HG03196 (cell line): ENCODE data around the gene RNF214.
"Not testable (repeated sequence)": the region's sequence is repeated elsewhere in the genome, so short reads cannot be mapped to it uniquely, and the experiment has no call there.

ENCODE experiments used
- ATAC-seq: cut with Tn5 transposase; IDR thresholded peaks from one replicate; pipeline ENCODE4 v1.9.1; 2021; ENCODE audit not compliant: unreplicated experiment

Gene RNF214

DNA sequence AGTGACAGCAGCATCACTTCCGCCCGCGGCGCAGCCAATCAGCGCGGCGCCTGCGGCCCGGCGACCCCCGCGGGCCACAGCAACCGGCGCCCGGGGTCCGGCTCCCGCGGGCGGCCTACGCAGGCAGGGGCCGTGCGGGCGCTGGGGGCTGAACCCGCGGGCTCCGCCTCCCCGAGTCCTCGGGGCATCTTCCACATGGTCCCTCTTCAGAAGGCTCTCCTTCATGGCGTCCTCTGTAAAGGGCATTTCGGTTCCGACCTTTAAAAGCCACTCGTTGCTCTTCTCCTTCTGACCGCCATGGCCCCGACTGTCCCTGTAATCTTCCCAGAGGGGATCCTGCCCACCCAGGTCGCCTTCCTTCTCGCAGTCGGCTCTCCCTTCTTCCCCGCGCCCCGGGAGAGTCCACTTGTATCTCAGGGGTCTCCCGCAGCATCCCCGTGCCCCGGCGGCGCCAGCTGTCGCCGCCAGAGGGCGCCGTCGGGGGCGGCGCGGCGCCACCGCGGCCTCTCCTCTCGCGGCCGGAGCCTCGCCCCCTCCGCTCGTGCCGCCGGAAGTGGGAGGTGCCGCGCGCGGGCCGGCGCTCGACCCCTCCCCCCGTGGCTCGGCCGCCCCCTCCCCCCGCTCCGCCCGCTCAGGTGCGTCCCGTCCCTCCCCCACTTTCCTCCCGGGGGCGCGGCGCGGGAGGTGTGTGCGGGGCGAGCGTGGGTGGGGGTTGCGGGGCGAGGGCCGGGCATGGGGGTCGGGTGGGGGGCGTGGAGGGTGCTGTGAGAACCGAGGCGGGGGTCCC lies at the start of gene RNF214:
RNF214 (plus strand) TSS at position 580 of the 787 bp plus-strand sequence. CDS start 1,602 bp downstream, outside the sequence.
- ATAC-seq = peak; percentile 57

DNA sequence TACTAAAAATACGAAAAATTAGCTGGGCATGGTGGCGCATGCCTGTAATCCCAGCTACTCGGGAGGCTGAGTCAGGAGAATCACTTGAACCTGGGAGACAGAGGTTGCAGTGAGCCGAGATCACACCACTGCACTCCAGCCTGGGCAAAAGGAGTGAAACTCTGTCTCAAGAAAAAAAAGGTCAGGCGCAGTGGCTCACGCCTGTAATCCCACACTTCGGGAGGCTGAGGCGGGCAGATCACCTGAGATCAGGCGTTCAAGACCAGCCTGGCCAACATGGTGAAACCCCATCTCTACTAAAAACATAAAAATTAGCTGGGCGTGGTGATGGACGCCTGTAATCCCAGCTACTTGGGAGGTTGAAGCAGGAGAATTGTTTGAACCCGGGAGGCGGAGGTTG lies 49.3 kb upstream of the RNF214 start:
- ATAC-seq = not testable (repeated sequence)

DNA sequence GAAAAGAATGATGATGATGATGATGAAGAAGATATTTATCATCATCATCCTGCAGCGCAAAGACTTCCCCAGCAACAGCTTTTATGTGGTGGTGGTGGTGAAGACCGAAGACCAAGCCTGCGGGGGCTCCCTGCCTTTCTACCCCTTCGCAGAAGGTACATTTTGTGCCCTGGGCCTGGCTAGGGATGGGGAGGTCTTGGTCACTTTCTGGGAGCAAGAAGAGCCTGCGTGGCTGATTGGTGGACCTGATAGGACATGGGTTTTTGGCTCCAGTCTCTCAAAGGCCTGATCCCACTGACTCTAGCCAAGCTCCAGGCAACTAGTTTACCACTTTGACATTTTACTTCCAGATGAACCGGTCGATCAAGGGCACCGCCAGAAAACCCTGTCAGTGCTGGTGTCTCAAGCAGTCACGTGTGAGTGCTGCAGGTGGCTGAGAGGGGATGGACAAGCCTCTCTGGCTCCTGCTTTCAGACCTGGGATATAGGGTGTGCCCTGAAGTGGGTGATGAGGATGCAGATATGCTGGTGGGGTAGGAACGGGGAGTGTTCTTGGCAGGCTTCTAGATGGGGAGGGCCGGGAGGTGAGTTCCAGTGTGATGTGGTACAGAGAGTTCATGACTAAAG lies 48.6 kb upstream of the RNF214 start:
- no peak for ATAC-seq

DNA sequence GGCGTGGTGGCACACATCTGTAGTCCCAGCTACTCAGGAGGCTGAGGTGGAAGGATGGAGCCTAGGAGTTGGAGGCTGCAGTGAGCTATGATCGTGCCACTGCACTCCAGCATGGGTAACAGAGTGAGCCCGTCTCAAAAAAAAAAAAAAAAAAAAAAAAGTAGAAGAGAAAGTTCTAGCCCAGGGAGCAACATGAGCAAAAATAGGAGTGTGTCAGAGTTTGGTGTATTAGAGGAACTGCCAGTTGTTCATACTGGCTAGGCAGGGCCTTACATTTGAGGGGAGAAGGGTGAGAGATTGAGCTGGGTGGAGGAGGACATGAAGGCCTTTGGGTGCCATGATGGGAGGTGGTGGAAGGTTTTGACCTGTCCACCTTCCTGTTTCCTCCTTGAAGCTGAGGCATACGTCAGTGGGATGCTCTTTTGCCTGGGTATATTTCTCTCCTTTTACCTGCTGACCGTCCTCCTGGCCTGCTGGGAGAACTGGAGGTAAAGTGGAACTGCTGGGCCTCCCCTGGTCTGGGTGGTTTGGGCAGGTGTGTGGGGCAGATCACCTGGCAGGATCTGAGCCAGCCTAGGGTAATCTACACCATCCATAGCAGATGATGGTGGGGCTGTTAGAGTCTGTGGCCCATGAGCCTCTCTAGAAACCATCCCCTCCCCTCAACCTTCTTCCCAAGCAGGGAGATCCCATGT lies 46.6 kb upstream of the RNF214 start:
- ATAC-seq = no peak

DNA sequence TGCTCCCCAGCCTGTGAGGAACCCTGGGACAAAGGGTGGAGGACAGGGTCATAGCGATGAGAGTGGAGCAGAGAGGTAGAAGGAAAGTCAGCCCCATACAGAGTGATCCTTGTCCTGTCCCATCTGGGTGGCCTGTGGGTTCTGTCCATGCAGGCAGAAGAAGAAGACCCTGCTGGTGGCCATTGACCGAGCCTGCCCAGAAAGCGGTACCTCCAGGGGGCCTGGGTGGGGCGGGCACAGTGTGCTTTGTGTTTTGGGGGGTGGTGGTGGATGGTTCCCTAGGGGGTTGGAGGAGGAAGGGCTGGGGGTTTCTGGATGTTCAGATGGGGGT lies 46.1 kb upstream of the RNF214 start:
- no peak for ATAC-seq

DNA sequence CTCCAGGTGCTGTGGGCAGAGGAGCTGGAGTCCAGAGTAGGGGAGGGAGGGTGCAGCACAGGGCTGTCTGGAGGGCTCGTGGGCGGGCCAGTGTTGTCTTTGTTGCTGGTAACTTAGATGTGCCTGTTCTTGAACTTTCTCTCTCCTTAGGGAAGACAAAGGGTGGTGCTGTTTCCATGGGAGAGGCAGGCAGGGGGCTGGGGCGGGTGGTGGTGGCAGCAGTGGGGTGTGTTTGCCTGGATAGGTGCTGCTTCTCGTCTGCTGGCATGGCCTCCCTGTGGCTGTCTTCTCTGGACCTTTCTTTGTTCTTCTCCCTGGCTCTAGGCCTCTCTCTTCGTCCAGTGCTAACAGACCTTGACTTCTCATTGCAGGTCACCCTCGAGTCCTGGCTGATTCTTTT lies 45.5 kb upstream of the RNF214 start:
- no peak for ATAC-seq

DNA sequence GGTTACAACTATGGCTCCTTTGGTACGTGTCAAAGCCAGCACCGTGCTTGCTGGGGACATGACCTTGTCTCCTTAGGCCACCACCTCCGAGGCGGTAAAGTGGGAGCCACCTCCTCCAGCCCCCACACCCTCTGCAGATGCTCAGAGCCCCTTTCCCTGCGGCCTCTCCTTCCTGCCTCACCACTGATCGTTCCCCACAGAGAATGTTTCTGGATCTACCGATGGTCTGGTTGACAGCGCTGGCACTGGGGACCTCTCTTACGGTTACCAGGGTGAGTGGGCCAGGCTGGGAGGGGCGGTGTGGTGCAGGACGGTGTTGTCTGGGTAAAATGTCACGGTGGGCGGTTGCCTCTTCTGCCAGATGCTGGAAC lies 45.1 kb upstream of the RNF214 start:
- no peak for ATAC-seq

DNA sequence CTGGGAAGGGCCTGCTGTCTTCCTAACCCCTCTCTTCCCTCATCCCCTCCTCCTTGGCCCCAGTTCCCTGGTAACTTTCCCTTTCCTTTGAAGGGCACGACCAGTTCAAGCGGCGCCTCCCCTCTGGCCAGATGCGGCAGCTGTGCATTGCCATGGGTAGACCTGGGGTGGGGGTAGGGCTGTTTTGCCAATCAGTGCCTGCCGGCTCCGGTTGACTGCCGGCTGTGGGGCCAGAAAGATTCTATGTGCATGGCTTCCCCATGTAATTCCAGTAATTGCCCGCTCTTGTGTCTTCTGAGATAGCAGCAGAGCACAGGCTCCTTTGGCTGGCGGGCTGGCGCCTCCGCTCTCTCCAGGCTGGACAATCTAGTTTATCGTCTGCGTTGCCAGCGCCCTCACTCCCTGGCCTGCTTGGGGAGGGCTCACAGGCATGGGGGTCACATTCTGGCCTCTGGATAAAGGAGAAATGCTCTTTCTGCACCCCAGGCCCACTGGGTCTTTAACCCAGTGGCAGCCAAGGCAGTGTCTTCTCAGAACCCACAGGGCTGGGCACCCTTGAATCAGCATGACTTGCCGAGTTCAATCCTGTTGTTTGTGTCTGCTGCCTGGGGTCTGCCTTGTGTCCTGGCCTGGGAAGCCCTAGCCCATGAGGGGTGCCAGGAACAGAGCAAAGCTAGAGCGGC lies 44.5 kb upstream of the RNF214 start:
- no peak for ATAC-seq

DNA sequence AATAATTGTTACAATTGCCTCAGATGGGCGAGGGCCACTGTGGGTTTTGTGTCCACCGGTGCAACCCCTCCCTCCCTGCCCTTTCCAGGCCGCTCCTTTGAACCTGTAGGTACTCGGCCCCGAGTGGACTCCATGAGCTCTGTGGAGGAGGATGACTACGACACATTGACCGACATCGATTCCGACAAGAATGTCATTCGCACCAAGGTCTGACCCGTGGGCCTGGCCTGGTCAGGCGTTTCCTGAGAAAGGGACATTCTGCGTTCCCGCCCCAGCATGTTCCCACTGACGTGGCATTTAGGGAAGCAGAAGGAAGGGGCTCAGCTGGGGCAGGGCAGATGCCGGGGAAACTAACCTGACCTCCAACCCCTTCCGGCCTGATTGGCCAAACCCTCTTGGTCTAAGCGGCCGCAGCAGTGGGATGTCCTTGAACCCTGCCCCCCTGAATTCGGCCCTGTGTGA lies 43.8 kb upstream of the RNF214 start:
- ATAC-seq = no peak

DNA sequence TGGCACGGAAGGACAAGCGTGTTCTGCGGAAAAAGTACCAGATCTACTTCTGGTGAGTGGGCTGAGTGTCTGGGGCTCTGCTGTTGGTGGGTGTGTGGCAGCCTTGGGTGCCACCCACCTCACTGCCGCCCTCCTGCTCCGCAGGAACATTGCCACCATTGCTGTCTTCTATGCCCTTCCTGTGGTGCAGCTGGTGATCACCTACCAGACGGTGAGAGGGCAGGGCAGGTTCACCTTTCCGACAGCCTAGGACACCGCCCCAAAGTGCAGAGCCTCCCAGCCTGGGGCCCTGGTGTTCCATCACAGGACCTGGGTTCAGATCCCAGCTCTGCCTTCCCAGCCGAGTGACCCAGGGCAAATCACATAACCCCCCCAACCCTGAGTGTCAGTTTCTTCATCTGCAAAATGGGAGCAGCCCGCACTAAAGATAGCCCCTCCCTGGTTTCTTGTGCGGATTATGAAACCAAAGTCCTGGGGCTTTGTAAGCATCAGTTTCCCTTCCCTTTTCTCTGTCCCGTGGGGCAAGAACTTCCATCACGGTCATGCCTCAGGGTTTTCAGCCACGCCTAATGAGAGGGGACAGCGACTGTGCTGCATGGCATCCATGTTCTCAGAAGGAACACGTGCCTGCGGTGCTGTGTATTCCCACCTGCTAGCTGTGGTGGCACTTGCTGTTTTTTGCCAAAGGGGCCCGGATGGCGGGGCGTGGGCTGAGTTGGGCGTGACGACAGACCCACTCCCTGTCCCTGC lies 43.1 kb upstream of the RNF214 start:
- no peak for ATAC-seq

DNA sequence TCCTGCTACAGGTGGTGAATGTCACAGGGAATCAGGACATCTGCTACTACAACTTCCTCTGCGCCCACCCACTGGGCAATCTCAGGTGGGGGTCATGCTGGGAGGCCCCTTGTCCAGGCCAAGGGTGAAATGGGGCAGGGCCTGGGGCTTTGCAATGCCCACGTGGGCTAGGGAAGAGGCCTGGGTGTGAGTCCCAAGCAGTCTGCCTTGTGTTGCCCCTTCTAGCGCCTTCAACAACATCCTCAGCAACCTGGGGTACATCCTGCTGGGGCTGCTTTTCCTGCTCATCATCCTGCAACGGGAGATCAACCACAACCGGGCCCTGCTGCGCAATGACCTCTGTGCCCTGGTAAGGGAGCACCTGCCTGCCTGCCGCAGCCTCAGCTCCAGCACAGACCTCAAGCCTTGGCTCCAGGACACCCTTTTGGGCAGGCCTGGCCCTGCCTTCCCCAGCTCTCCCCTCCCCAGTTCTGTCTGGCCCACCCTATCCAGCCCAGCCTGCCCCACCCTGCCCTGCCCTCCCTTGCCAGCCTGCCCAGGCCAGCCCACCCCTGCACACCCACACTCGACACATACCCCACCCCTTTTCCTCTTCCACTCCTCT lies 42.4 kb upstream of the RNF214 start:
- ATAC-seq = no peak

DNA sequence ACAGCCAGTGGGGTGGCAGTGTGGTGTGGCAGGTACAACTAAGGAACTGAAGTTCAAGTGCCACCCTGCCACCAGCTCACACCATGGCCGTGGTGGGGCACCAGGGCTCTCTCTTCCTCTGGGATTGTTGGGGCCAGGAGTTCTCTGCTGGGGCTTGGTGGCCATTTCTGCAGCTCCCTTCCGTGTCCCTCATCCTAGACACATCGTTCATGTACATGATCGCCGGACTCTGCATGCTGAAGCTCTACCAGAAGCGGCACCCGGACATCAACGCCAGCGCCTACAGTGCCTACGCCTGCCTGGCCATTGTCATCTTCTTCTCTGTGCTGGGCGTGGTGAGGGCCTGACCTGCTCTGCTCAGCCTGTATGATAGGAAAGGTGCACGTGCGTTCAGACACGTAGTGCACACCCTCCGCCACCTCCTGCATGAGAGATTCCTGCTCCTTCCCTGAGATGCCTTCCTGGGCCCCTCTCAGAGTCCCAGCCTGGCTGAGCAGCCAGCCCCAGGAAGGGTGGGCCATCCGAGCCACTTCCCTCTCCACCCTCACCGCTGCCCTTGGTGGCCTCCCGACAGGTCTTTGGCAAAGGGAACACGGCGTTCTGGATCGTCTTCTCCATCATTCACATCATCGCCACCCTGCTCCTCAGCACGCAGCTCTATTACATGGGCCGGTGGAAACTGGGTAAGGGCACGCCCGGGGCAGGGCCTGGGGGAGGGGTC lies 40.6 kb upstream of the RNF214 start:
- ATAC-seq = no peak

DNA sequence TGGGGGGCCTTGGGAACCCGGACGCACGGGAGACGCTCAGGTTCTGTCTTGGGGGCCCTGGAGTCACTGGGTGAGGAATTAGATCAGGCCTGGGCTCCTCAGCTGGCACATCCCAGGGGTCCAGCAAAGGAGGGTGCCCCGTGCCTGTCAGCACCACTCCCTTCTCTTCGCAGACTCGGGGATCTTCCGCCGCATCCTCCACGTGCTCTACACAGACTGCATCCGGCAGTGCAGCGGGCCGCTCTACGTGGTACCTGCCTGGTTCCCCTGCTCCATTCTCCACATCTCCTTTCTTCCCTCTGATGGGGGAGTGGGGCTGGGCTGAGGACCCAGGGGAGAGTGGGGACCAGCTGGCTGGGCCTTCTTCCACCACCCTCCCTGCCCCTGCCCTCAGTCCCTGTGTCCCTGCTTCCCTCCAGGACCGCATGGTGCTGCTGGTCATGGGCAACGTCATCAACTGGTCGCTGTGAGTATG lies 40.0 kb upstream of the RNF214 start:
- ATAC-seq = no peak

DNA sequence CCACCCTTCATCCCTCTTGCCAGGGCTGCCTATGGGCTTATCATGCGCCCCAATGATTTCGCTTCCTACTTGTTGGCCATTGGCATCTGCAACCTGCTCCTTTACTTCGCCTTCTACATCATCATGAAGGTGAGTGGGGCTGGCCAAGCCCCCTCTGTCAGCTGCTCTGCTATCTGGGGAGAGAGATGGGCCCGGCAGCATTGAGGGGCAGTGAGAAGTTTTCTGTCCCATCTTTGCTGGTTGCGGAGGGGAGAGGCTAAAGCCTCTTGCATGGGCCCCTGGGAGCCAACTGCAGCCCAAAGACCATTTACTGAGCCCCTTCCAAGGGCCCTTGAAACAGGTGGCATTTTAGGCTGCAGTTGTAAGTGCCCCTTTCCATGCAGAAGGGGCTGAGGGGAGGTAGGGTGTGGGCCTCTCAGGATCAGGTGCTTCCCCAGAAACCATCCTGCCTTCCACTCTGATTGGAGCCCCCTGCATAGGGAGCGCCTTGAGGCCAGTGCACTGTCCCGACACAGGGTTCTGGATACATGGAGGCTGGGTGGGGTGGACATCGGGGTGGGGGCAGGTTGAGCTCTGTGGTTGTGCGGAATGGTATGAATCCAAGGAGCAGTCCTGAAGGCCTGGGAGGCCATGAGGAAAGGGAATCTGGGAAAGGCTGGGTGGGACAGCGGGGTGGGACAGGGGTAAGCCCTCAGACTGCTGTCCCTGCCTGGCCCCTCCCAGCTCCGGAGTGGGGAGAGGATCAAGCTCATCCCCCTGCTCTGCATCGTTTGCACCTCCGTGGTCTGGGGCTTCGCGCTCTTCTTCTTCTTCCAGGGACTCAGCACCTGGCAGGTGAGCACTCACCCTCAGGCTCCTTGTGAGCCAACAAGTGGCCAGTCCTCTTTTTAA lies 39.1 kb upstream of the RNF214 start:
- no peak for ATAC-seq

DNA sequence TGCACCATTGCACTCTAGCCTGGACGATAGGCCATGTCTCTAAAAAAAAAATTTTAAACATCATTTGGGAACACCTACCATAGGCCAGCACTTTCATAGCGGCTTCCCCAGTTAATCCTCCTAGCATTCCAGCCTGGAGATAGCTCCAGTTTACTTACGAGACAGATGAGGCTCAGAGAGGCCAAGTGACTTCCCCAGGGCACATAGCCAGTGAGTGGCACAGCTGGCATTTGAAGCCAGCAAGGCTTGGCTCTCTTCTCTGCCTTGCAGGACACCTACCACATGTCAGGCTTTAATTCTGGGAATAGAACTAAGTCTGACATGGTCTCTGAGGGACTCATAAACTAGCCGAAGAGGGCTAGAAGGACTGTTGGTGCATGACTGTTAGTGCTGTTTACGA lies 38.2 kb upstream of the RNF214 start:
- ATAC-seq = no peak

DNA sequence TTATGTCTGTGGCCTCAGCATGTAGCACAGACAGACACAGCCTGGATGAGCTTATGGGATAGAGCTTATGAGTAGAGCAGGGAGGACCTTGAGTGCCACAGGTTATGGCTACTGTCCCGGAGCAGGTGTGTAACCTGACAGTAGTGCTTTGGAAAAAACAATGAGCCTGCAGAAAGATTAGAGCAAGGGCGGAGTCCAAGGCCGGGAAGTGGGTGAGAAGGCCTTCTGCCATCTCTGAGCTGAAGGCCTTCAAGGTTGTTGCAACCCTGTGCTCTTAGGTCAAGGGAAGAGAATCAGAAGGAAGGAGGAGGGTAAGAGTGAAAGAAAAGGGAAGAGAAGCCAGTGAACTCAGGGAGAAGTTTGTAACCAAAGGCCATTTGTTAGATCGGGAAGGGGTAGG lies 37.2 kb upstream of the RNF214 start:
- no peak for ATAC-seq

DNA sequence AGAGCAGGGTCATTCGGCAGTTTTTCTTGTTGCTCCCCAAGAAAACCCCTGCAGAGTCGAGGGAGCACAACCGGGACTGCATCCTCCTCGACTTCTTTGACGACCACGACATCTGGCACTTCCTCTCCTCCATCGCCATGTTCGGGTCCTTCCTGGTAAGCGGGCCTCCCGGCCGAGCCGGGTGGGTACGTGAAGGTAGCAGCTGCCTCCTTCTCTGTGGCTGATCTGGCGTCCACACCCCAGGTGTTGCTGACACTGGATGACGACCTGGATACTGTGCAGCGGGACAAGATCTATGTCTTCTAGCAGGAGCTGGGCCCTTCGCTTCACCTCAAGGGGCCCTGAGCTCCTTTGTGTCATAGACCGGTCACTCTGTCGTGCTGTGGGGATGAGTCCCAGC lies 36.7 kb upstream of the RNF214 start:
- no peak for ATAC-seq

DNA sequence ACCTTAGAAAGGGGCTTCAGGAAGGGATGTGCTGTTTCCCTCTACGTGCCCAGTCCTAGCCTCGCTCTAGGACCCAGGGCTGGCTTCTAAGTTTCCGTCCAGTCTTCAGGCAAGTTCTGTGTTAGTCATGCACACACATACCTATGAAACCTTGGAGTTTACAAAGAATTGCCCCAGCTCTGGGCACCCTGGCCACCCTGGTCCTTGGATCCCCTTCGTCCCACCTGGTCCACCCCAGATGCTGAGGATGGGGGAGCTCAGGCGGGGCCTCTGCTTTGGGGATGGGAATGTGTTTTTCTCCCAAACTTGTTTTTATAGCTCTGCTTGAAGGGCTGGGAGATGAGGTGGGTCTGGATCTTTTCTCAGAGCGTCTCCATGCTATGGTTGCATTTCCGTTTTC lies 35.5 kb upstream of the RNF214 start:
- ATAC-seq = no peak
